K562 (cell line): Measurements from ENCODE around the gene GAA. TPM values are rescaled to one million over a fixed set of nuclear protein-coding genes. Genes with fewer than 3 reads are reported as not detected.

Experiments
- BMI1 ChIP-seq: fragments of 150-350 bp; IDR thresholded peaks from 2 replicates; pipeline ENCODE4 v1.6.1; 2014; ENCODE audit warnings: low read length
- GATA2 ChIP-seq: sonication (generic); formaldehyde crosslinking; IDR thresholded peaks from 2 replicates; pipeline ENCODE4 v1.4.0; 2020; ENCODE audit warnings: mild to moderate bottlenecking, missing genetic modification reagents
- JUND ChIP-seq, 2 experiments: IDR thresholded peaks; 2 replicates in 1 of 2; 3 replicates in 1 of 2; pipeline ENCODE4 v1.6.1; 2011; ENCODE audit warnings: borderline replicate concordance in 2 of 2, low read depth in 2 of 2, low read length in 2 of 2, improper control_type of control experiment in 1 of 2, missing biosample characterization in 1 of 2, missing genetic modification characterization in 1 of 2, missing genetic modification reagents in 1 of 2
- KAT8 ChIP-seq: fragments of 450-650 bp; IDR thresholded peaks from 2 replicates; pipeline ENCODE4 v1.6.1; 2016; ENCODE audit warnings: low read depth, mild to moderate bottlenecking
- RB1 ChIP-seq: fragments of 450-650 bp; IDR thresholded peaks from 2 replicates; pipeline ENCODE4 v1.6.1; 2017; ENCODE audit warnings: low read depth, mild to moderate bottlenecking
- SMAD4 ChIP-seq: fragments of 250-450 bp; sonication (Bioruptor Pico); conservative IDR thresholded peaks from 2 replicates; pipeline ENCODE4 v1.8.0; 2021; ENCODE audit warnings: inconsistent platforms, mild to moderate bottlenecking, moderate library complexity
- ZNF140 ChIP-seq: fragments of 250-450 bp; sonication (Bioruptor Pico); IDR thresholded peaks from 2 replicates; pipeline ENCODE4 v1.8.0; 2021; ENCODE audit warnings: moderate library complexity, mild to moderate bottlenecking, inconsistent platforms
- ZNF165 ChIP-seq: fragments of 250-450 bp; sonication (Bioruptor Pico); IDR thresholded peaks from 2 replicates; pipeline ENCODE4 v1.4.0; 2020; ENCODE audit warnings: borderline replicate concordance
- ZNF764 ChIP-seq: fragments of 250-450 bp; sonication (Bioruptor Pico); IDR thresholded peaks from 2 replicates; pipeline ENCODE4 v1.4.0; 2020; ENCODE audit warnings: low read depth, mild to moderate bottlenecking, moderate library complexity
- polyA plus RNA-seq, 8 experiments: library from polyadenylated mRNA; depleted of rRNA in 4 of 8; stranded (reverse) in 5 of 8; unstranded in 3 of 8; fragments of >200 nt; fragmentation: Nextera tagmentation in 2 of 8; fragmentation: Illumina TruSeq in 1 of 8; extraction: Ambion mirVana in 2 of 8; extraction: Trizol in 1 of 8; gene quantifications; 2 replicates each; pipeline versions ENCODE4 v1.2.1 to v1.2.3, GENCODE V29; 2011 to 2014; ENCODE audit warnings: inconsistent platforms in 1 of 8, missing spikeins in 1 of 8
- total RNA-seq, 7 experiments: library from RNA; depleted of rRNA in 6 of 7; stranded (reverse); fragments of >200 nt in 6 of 7; fragmentation: Illumina TruSeq in 2 of 7; extraction: Trizol in 2 of 7; gene quantifications; 2 replicates each; pipeline versions ENCODE4 v1.2.1 to v1.2.3, GENCODE V29; 2011 to 2021; ENCODE audit warnings: low replicate concordance in 1 of 7
- TF ChIP-seq, protein P1 (sequence below), 2 experiments: fragments of 450-650 bp in 1 of 2; IDR thresholded peaks; 2 replicates each; pipeline ENCODE4 v1.6.1; 2011 to 2017; ENCODE audit warnings: low read depth in 2 of 2, antibody characterized with exemption in 1 of 2, borderline replicate concordance in 1 of 2, low read length in 1 of 2, mild to moderate bottlenecking in 1 of 2, mixed read lengths in 1 of 2; ENCODE audit not compliant: control insufficient read depth in 1 of 2
- TF ChIP-seq, protein P2 (sequence below): sonication (generic); formaldehyde crosslinking; IDR thresholded peaks from 2 replicates; pipeline ENCODE4 v1.8.0; 2022; ENCODE audit warnings: mild to moderate bottlenecking, low read depth, missing genetic modification reagents
- TF ChIP-seq, protein P3 (sequence below): fragments of 450-650 bp; conservative IDR thresholded peaks from 2 replicates; pipeline ENCODE4 v1.6.1; 2016; ENCODE audit warnings: missing genetic modification characterization, low read depth, mild to moderate bottlenecking, control low read depth, missing compliant biosample characterization
- TF ChIP-seq, protein P4 (sequence below), 2 experiments: fragments of 200-800 bp in 1 of 2; sonication (Bioruptor generic) in 1 of 2; sonication (generic) in 1 of 2; formaldehyde crosslinking in 1 of 2; IDR thresholded peaks in 1 of 2; conservative IDR thresholded peaks in 1 of 2; 2 replicates each; pipeline versions ENCODE4 v1.5.0 to v1.6.1; 2016 to 2020; ENCODE audit warnings: missing compliant biosample characterization in 1 of 2, missing genetic modification characterization in 1 of 2, missing genetic modification reagents in 1 of 2
- TF ChIP-seq, protein P5 (sequence below): fragments of 450-650 bp; formaldehyde crosslinking; IDR thresholded peaks from 2 replicates; pipeline ENCODE4 v1.4.0; 2020; ENCODE audit warnings: mild to moderate bottlenecking, moderate library complexity
- TF ChIP-seq, protein P6 (sequence below): fragments of 250-450 bp; sonication (Bioruptor Pico); IDR thresholded peaks from 2 replicates; pipeline ENCODE4 v1.9.0; 2021; ENCODE audit warnings: mild to moderate bottlenecking

Gene GAA
- total and polyA plus RNA-seq, 9 of the 15 experiments (the other 6 are each of a cell fraction or from before 2014, with no cell fraction given) = 0.15 to 6.4 (median 1.7) TPM

DNA sequence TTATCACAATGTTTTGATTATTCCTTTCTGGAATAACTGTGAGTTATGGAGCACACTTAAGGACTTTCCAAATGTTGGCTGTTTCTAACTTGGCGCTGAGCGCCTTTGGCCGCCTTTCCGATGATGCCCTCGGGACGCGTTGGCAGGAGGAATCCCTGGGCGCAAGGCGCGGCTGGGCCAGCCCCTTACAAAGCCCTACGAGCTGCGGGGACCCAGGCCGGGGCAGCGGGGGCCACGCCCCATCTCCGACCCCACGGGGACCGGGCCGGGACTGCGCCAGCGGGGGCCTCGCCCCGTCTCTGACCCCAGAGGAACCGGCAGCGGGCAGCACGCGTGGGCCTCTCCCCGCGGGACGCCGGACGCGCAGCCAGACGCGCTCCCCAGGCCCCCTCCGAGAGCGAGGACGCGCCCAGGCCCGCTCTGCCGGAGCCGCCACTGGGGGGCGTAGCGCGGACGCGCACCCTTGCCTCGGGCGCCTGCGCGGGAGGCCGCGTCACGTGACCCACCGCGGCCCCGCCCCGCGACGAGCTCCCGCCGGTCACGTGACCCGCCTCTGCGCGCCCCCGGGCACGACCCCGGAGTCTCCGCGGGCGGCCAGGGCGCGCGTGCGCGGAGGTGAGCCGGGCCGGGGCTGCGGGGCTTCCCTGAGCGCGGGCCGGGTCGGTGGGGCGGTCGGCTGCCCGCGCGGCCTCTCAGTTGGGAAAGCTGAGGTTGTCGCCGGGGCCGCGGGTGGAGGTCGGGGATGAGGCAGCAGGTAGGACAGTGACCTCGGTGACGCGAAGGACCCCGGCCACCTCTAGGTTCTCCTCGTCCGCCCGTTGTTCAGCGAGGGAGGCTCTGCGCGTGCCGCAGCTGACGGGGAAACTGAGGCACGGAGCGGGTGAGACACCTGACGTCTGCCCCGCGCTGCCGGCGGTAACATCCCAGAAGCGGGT lies at the start of gene GAA (continued):
- TF ChIP-seq, protein P1, sequence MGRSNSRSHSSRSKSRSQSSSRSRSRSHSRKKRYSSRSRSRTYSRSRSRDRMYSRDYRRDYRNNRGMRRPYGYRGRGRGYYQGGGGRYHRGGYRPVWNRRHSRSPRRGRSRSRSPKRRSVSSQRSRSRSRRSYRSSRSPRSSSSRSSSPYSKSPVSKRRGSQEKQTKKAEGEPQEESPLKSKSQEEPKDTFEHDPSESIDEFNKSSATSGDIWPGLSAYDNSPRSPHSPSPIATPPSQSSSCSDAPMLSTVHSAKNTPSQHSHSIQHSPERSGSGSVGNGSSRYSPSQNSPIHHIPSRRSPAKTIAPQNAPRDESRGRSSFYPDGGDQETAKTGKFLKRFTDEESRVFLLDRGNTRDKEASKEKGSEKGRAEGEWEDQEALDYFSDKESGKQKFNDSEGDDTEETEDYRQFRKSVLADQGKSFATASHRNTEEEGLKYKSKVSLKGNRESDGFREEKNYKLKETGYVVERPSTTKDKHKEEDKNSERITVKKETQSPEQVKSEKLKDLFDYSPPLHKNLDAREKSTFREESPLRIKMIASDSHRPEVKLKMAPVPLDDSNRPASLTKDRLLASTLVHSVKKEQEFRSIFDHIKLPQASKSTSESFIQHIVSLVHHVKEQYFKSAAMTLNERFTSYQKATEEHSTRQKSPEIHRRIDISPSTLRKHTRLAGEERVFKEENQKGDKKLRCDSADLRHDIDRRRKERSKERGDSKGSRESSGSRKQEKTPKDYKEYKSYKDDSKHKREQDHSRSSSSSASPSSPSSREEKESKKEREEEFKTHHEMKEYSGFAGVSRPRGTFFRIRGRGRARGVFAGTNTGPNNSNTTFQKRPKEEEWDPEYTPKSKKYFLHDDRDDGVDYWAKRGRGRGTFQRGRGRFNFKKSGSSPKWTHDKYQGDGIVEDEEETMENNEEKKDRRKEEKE (IDR thresholded peaks at IDR 0.05; ENCODE audit: borderline replicate concordance in 1 of 2, control insufficient read depth in 1 of 2, low read depth in 2 of 2, low read length in 1 of 2) = no peak
- no peak for TF ChIP-seq ZNF764 (CRISPR knock-in tag)
- TF ChIP-seq, protein P2, sequence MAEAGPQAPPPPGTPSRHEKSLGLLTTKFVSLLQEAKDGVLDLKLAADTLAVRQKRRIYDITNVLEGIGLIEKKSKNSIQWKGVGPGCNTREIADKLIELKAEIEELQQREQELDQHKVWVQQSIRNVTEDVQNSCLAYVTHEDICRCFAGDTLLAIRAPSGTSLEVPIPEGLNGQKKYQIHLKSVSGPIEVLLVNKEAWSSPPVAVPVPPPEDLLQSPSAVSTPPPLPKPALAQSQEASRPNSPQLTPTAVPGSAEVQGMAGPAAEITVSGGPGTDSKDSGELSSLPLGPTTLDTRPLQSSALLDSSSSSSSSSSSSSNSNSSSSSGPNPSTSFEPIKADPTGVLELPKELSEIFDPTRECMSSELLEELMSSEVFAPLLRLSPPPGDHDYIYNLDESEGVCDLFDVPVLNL = no peak
- TF ChIP-seq ZNF140 (CRISPR knock-in tag) = no peak
- TF ChIP-seq, protein P3, sequence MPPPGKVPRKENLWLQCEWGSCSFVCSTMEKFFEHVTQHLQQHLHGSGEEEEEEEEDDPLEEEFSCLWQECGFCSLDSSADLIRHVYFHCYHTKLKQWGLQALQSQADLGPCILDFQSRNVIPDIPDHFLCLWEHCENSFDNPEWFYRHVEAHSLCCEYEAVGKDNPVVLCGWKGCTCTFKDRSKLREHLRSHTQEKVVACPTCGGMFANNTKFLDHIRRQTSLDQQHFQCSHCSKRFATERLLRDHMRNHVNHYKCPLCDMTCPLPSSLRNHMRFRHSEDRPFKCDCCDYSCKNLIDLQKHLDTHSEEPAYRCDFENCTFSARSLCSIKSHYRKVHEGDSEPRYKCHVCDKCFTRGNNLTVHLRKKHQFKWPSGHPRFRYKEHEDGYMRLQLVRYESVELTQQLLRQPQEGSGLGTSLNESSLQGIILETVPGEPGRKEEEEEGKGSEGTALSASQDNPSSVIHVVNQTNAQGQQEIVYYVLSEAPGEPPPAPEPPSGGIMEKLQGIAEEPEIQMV (tag) = no peak
- TF ChIP-seq, protein P4, sequence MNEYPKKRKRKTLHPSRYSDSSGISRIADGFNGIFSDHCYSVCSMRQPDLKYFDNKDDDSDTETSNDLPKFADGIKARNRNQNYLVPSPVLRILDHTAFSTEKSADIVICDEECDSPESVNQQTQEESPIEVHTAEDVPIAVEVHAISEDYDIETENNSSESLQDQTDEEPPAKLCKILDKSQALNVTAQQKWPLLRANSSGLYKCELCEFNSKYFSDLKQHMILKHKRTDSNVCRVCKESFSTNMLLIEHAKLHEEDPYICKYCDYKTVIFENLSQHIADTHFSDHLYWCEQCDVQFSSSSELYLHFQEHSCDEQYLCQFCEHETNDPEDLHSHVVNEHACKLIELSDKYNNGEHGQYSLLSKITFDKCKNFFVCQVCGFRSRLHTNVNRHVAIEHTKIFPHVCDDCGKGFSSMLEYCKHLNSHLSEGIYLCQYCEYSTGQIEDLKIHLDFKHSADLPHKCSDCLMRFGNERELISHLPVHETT (CRISPR knock-in tag; conservative IDR thresholded peaks at IDR 0.05 in 1 of 2, IDR thresholded peaks at IDR 0.05 in 1 of 2) = 0 out of 4 replicates have a peak, but pooled peaks of 1 of the 2 experiments have one; percentile 38
- TF ChIP-seq RB1 = peak; percentile 94; the same call in 1 of the 2 replicates
- TF ChIP-seq JUND (IDR thresholded peaks at IDR 0.05; ENCODE audit: borderline replicate concordance, low read depth, low read length) = peak; percentile 34
- no peak; the same call in 2 of the 3 replicates for TF ChIP-seq JUND (tag; IDR thresholded peaks at IDR 0.05; ENCODE audit: borderline replicate concordance, low read depth, low read length)
- TF ChIP-seq, protein P5, sequence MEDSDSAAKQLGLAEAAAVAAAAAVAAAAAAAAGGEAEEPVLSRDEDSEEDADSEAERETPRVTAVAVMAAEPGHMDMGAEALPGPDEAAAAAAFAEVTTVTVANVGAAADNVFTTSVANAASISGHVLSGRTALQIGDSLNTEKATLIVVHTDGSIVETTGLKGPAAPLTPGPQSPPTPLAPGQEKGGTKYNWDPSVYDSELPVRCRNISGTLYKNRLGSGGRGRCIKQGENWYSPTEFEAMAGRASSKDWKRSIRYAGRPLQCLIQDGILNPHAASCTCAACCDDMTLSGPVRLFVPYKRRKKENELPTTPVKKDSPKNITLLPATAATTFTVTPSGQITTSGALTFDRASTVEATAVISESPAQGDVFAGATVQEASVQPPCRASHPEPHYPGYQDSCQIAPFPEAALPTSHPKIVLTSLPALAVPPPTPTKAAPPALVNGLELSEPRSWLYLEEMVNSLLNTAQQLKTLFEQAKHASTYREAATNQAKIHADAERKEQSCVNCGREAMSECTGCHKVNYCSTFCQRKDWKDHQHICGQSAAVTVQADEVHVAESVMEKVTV = no peak
- TF ChIP-seq SMAD4 (CRISPR knock-in tag) = peak; percentile 83
- TF ChIP-seq, protein P6, sequence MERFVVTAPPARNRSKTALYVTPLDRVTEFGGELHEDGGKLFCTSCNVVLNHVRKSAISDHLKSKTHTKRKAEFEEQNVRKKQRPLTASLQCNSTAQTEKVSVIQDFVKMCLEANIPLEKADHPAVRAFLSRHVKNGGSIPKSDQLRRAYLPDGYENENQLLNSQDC = no peak
- no peak for TF ChIP-seq BMI1
- no peak for TF ChIP-seq KAT8
- no peak for TF ChIP-seq ZNF165
- TF ChIP-seq GATA2 = no peak
